K562 (cell line): ENCODE results near the gene PARP15. TPM values are rescaled to one million over a fixed set of nuclear protein-coding genes. Genes with fewer than 3 reads are reported as not detected.

Experiments
- ARNT ChIP-seq, 2 experiments: fragments of 450-650 bp; IDR thresholded peaks; 2 replicates each; pipeline ENCODE4 v1.6.1; 2016; ENCODE audit warnings: mild to moderate bottlenecking in 1 of 2
- CTBP1 ChIP-seq: fragments of 450-650 bp; IDR thresholded peaks from 2 replicates; pipeline ENCODE4 v1.6.1; 2016; ENCODE audit warnings: borderline replicate concordance
- DNMT1 ChIP-seq: fragments of 450-650 bp; IDR thresholded peaks from 2 replicates; pipeline ENCODE4 v1.6.1; 2016; ENCODE audit warnings: antibody characterized with exemption, mild to moderate bottlenecking
- ELF1 ChIP-seq: fragments of 200-800 bp; sonication (Bioruptor generic); IDR thresholded peaks from 2 replicates; pipeline ENCODE4 v1.6.1; 2016; ENCODE audit warnings: missing genetic modification characterization, missing compliant biosample characterization
- MAZ ChIP-seq, 2 experiments: fragments of 450-650 bp in 1 of 2; sonication (generic) in 1 of 2; formaldehyde crosslinking; IDR thresholded peaks in 1 of 2; conservative IDR thresholded peaks in 1 of 2; 2 replicates each; pipeline versions ENCODE4 v1.4.0 to v1.5.0; 2020; ENCODE audit warnings: mild to moderate bottlenecking in 1 of 2, missing genetic modification reagents in 1 of 2
- MEF2D ChIP-seq: conservative IDR thresholded peaks from 2 replicates; pipeline ENCODE4 v1.6.1; 2016; ENCODE audit warnings: low read depth, missing genetic modification characterization, missing compliant biosample characterization
- POLR3A ChIP-seq: IDR thresholded peaks from 2 replicates; pipeline ENCODE4 v1.6.1; 2011; ENCODE audit warnings: borderline replicate concordance, mild to moderate bottlenecking, moderate library complexity; ENCODE audit not compliant: insufficient read length, insufficient read depth; ENCODE audit errors: extremely low read depth
- TEAD1 ChIP-seq, 2 experiments: fragments of 450-650 bp in 1 of 2; sonication (generic) in 1 of 2; formaldehyde crosslinking; IDR thresholded peaks; 2 replicates each; pipeline versions ENCODE4 v1.4.0 to v1.8.0; 2020 to 2022; ENCODE audit warnings: mild to moderate bottlenecking in 2 of 2, missing genetic modification reagents in 1 of 2
- TEAD4 ChIP-seq, 2 experiments: sonication (generic) in 1 of 2; formaldehyde crosslinking in 1 of 2; IDR thresholded peaks; 2 replicates each; pipeline versions ENCODE4 v1.6.1 to v1.8.0; 2012 to 2022; ENCODE audit warnings: borderline replicate concordance in 1 of 2, inconsistent platforms in 1 of 2, low read length in 1 of 2, mild to moderate bottlenecking in 1 of 2, missing genetic modification reagents in 1 of 2
- ZNF134 ChIP-seq: fragments of 250-450 bp; sonication (Bioruptor Pico); conservative IDR thresholded peaks from 2 replicates; pipeline ENCODE4 v1.4.0; 2020
- ZNF197 ChIP-seq: fragments of 200-800 bp; sonication (Bioruptor generic); IDR thresholded peaks from 2 replicates; pipeline ENCODE4 v1.6.1; 2016; ENCODE audit warnings: low read depth, missing genetic modification characterization, missing compliant biosample characterization
- ZNF436 ChIP-seq: fragments of 250-450, 450-650 bp; sonication (Bioruptor Pico); formaldehyde crosslinking; IDR thresholded peaks from 2 replicates; pipeline ENCODE4 v1.7.0; 2020; ENCODE audit warnings: mild to moderate bottlenecking
- polyA plus RNA-seq, 8 experiments: library from polyadenylated mRNA; depleted of rRNA in 4 of 8; stranded (reverse) in 5 of 8; unstranded in 3 of 8; fragments of >200 nt; fragmentation: Nextera tagmentation in 2 of 8; fragmentation: Illumina TruSeq in 1 of 8; extraction: Ambion mirVana in 2 of 8; extraction: Trizol in 1 of 8; gene quantifications; 2 replicates each; pipeline versions ENCODE4 v1.2.1 to v1.2.3, GENCODE V29; 2011 to 2014; ENCODE audit warnings: inconsistent platforms in 1 of 8, missing spikeins in 1 of 8
- total RNA-seq, 7 experiments: library from RNA; depleted of rRNA in 6 of 7; stranded (reverse); fragments of >200 nt in 6 of 7; fragmentation: Illumina TruSeq in 2 of 7; extraction: Trizol in 2 of 7; gene quantifications; 2 replicates each; pipeline versions ENCODE4 v1.2.1 to v1.2.3, GENCODE V29; 2011 to 2021; ENCODE audit warnings: low replicate concordance in 1 of 7
- TF ChIP-seq, protein P1 (sequence below): fragments of 450-650 bp; IDR thresholded peaks from 2 replicates; pipeline ENCODE4 v1.6.1; 2017; ENCODE audit warnings: antibody characterized with exemption, mild to moderate bottlenecking
- TF ChIP-seq, protein P2 (sequence below), 2 experiments: fragments of 450-650 bp; IDR thresholded peaks; 2 replicates each; pipeline ENCODE4 v1.6.1; 2016; ENCODE audit warnings: mild to moderate bottlenecking in 2 of 2, borderline replicate concordance in 1 of 2, low read depth in 1 of 2, moderate library complexity in 1 of 2

The PARP15 gene
- total and polyA plus RNA-seq, 9 of the 15 experiments (the other 6 are each of a cell fraction or from before 2014, with no cell fraction given) = 0.05 to 0.40 (median 0.13) TPM

GRCh38 chr3:122564155-122564912 lies 13.1 kb upstream of the PARP15 start, which contains the start of the genes DTX3L and PARP9 (continued):
- TF ChIP-seq, protein P1, sequence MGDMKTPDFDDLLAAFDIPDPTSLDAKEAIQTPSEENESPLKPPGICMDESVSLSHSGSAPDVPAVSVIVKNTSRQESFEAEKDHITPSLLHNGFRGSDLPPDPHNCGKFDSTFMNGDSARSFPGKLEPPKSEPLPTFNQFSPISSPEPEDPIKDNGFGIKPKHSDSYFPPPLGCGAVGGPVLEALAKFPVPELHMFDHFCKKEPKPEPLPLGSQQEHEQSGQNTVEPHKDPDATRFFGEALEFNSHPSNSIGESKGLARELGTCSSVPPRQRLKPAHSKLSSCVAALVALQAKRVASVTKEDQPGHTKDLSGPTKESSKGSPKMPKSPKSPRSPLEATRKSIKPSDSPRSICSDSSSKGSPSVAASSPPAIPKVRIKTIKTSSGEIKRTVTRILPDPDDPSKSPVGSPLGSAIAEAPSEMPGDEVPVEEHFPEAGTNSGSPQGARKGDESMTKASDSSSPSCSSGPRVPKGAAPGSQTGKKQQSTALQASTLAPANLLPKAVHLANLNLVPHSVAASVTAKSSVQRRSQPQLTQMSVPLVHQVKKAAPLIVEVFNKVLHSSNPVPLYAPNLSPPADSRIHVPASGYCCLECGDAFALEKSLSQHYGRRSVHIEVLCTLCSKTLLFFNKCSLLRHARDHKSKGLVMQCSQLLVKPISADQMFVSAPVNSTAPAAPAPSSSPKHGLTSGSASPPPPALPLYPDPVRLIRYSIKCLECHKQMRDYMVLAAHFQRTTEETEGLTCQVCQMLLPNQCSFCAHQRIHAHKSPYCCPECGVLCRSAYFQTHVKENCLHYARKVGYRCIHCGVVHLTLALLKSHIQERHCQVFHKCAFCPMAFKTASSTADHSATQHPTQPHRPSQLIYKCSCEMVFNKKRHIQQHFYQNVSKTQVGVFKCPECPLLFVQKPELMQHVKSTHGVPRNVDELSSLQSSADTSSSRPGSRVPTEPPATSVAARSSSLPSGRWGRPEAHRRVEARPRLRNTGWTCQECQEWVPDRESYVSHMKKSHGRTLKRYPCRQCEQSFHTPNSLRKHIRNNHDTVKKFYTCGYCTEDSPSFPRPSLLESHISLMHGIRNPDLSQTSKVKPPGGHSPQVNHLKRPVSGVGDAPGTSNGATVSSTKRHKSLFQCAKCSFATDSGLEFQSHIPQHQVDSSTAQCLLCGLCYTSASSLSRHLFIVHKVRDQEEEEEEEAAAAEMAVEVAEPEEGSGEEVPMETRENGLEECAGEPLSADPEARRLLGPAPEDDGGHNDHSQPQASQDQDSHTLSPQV = peak; percentile 79
- TF ChIP-seq ZNF436 (CRISPR knock-in tag) (no peak), POLR3A (no peak), DNMT1 (no peak), ELF1 (peak; percentile 41), ZNF134 (CRISPR knock-in tag) (no peak), TEAD4 (IDR thresholded peaks at IDR 0.05; ENCODE audit: low read length) (no peak), TEAD4 (CRISPR knock-in tag; IDR thresholded peaks at IDR 0.05; ENCODE audit: borderline replicate concordance) (0 out of 2 replicates have a peak, but pooled peaks have one; percentile 13), CTBP1 (peak; percentile 61; the same call in 1 of the 2 replicates), TEAD1 (CRISPR knock-in tag; IDR thresholded peaks at IDR 0.05) (peak in 1 of 2 experiments; percentile 39; a peak in 1 of 4 replicates), ZNF197 (no peak), ARNT (IDR thresholded peaks at IDR 0.05) (no peak), MEF2D (tag) (no peak), MAZ (CRISPR knock-in tag; conservative IDR thresholded peaks at IDR 0.05 in 1 of 2, IDR thresholded peaks at IDR 0.05 in 1 of 2) (peak; percentile 70; a peak in 3 of 4 replicates)
- TF ChIP-seq, protein P2, sequence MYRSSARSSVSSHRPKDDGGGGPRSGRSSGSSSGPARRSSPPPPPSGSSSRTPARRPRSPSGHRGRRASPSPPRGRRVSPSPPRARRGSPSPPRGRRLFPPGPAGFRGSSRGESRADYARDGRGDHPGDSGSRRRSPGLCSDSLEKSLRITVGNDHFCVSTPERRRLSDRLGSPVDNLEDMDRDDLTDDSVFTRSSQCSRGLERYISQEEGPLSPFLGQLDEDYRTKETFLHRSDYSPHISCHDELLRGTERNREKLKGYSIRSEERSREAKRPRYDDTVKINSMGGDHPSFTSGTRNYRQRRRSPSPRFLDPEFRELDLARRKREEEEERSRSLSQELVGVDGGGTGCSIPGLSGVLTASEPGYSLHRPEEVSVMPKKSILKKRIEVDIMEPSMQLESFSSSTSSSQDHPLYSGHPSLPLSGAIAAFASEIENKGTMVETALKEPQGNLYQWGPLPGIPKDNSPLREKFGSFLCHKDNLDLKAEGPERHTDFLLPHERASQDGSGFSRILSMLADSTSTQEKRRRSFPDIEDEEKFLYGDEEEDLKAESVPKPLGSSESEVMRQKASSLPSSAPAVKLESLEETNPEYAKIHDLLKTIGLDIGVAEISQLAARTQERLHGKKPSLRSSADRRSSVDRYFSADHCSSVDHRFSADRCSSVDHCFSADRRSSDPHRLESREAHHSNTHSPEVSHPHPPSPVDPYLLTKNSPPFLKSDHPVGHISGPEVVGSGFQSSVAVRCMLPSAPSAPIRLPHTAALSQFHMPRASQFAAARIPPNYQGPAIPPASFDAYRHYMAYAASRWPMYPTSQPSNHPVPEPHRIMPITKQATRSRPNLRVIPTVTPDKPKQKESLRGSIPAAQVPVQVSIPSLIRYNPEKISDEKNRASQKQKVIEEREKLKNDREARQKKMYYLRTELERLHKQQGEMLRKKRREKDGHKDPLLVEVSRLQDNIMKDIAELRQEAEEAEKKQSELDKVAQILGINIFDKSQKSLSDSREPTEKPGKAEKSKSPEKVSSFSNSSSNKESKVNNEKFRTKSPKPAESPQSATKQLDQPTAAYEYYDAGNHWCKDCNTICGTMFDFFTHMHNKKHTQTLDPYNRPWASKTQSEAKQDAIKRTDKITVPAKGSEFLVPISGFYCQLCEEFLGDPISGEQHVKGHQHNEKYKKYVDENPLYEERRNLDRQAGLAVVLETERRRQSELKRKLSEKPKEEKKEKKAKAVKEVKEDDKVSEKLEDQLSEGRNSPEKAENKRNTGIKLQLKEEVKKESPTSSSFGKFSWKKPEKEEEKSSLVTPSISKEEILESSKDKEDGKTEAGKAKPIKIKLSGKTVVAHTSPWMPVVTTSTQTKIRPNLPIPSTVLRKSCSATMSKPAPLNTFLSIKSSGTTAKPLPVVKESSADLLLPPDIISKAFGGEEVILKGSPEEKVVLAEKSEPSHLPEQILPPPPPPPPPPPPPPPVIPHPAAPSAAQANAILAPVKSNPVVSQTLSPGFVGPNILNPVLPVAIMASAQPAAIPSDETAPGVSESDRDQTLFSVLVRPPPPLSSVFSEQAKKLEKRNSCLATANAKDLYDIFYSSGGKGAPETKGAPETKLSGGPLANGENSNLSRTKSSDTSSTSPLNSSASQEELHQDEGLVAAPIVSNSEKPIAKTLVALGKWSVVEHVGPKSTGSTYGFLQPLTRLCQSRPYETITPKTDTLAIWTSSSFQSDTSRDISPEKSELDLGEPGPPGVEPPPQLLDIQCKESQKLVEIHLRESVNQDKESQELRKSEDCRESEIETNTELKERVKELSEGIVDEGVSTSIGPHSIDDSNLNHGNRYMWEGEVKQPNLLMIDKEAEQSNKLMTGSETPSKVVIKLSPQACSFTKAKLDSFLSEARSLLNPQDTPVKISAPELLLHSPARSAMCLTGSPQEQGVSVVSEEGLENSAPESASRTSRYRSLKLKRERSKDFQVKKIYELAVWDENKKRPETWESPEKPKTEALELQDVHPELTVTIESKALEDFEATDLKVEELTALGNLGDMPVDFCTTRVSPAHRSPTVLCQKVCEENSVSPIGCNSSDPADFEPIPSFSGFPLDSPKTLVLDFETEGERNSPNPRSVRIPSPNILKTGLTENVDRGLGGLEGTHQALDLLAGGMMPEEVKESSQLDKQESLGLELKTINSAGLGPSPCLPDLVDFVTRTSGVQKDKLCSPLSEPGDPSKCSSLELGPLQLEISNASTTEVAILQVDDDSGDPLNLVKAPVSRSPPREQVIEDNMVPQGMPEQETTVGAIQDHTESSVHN (IDR thresholded peaks at IDR 0.05; ENCODE audit: borderline replicate concordance in 1 of 2, low read depth in 1 of 2) = 0 out of 4 replicates have a peak, but pooled peaks of 1 of the 2 experiments have one; percentile 20
